ENCODE measurements around the gene PITRM1. TPM values are rescaled to one million over a fixed set of nuclear protein-coding genes. Genes with fewer than 3 reads are reported as not detected.
"Not testable (repeated sequence)": the region's sequence is repeated elsewhere in the genome, so short reads cannot be mapped to it uniquely, and the experiment has no call there.

The PITRM1 gene
- polyA plus RNA-seq, 1 donor from 2014 or later: 62.2 TPM

GRCh38 chr10:3220853-3221252 is 48.3 kb upstream of the PITRM1 start:
- no peak for TF ChIP-seq RAD21 (conservative IDR thresholded peaks at IDR 0.05)
- no peak for TF ChIP-seq REST (IDR thresholded peaks at IDR 0.05; ENCODE audit: borderline replicate concordance)
- TF ChIP-seq EP300 (conservative IDR thresholded peaks at IDR 0.05; ENCODE audit: poor library complexity, severe bottlenecking): peak; percentile 98
- no peak for TF ChIP-seq TAF1 (IDR thresholded peaks at IDR 0.05; ENCODE audit: low read depth)
- TF ChIP-seq SMC3 (conservative IDR thresholded peaks at IDR 0.05; ENCODE audit: poor library complexity): no peak
- TF ChIP-seq POLR2AphosphoS5 (IDR thresholded peaks at IDR 0.05): peak; percentile 88
- no peak for TF ChIP-seq MXI1 (conservative IDR thresholded peaks at IDR 0.05; ENCODE audit: poor library complexity, severe bottlenecking)
- no peak for TF ChIP-seq EZH2 (IDR thresholded peaks at IDR 0.05; ENCODE audit: borderline replicate concordance, insufficient read depth, low read length, poor library complexity, severe bottlenecking)
- no peak for TF ChIP-seq CTCF (IDR thresholded peaks at IDR 0.05; ENCODE audit: poor library complexity, severe bottlenecking)
- Histone ChIP-seq H3K27me3 (ENCODE audit: insufficient read depth, low read depth, low read length) (no peaks in the 10 kb centered on the region), H3K79me2 (replicated peaks; ENCODE audit: insufficient read depth, low read length) (no peaks in the 10 kb centered on the region), H4K20me1 (ENCODE audit: insufficient read depth) (no peaks in the 10 kb centered on the region), H3F3A (ENCODE audit: insufficient read depth, low read length, poor library complexity, severe bottlenecking) (no peaks in the 10 kb centered on the region), H2AFZ (ENCODE audit: low read depth, low read length) (no peak overlapping the region), H3K36me3 (ENCODE audit: insufficient read depth, low read length) (no peaks in the 10 kb centered on the region), H3K9me2 (ENCODE audit: insufficient read depth, low read length) (no peaks in the 10 kb centered on the region), H3K9ac (ENCODE audit: low read length) (no peak overlapping the region), H3K4me3 (ENCODE audit: low read length) (no peak overlapping the region), H3K4me2 (ENCODE audit: low read length) (no peak overlapping the region), H3K9me3 (ENCODE audit: low read length) (no peaks in the 10 kb centered on the region), H3K27ac (ENCODE audit: low read length) (no peak overlapping the region)

GRCh38 chr10:3219021-3219628 is 46.5 kb upstream of the PITRM1 start:
- H3K4me3 ChIP-seq (ENCODE audit: low read length); H3K9ac ChIP-seq (ENCODE audit: low read length); H3K27ac ChIP-seq (ENCODE audit: low read length); H3K79me2 ChIP-seq (replicated peaks; ENCODE audit: insufficient read depth, low read length); H4K20me1 ChIP-seq (ENCODE audit: insufficient read depth); H3K27me3 ChIP-seq (ENCODE audit: insufficient read depth, low read depth, low read length); H2AFZ ChIP-seq (ENCODE audit: low read depth, low read length); H3K9me3 ChIP-seq (ENCODE audit: low read length); H3K9me2 ChIP-seq (ENCODE audit: insufficient read depth, low read length); H3F3A ChIP-seq (ENCODE audit: insufficient read depth, low read length, poor library complexity, severe bottlenecking); H3K4me2 ChIP-seq (ENCODE audit: low read length); H3K36me3 ChIP-seq (ENCODE audit: insufficient read depth, low read length): not testable (repeated sequence)

GRCh38 chr10:3217853-3218252 is 45.3 kb upstream of the PITRM1 start:
- Histone ChIP-seq H2AFZ (ENCODE audit: low read depth, low read length) (no peak overlapping the region), H3K9me2 (ENCODE audit: insufficient read depth, low read length) (no peaks in the 10 kb centered on the region), H3K79me2 (replicated peaks; ENCODE audit: insufficient read depth, low read length) (no peaks in the 10 kb centered on the region), H3K9me3 (ENCODE audit: low read length) (no peaks in the 10 kb centered on the region), H3K27me3 (ENCODE audit: insufficient read depth, low read depth, low read length) (no peaks in the 10 kb centered on the region), H3K27ac (ENCODE audit: low read length) (no peak overlapping the region), H3K36me3 (ENCODE audit: insufficient read depth, low read length) (no peaks in the 10 kb centered on the region), H3F3A (ENCODE audit: insufficient read depth, low read length, poor library complexity, severe bottlenecking) (no peaks in the 10 kb centered on the region), H3K4me2 (ENCODE audit: low read length) (no peak overlapping the region), H4K20me1 (ENCODE audit: insufficient read depth) (no peaks in the 10 kb centered on the region), H3K4me3 (ENCODE audit: low read length) (no peak overlapping the region), H3K9ac (ENCODE audit: low read length) (no peak overlapping the region)
- no peak for TF ChIP-seq MXI1 (conservative IDR thresholded peaks at IDR 0.05; ENCODE audit: poor library complexity, severe bottlenecking)
- TF ChIP-seq EZH2 (IDR thresholded peaks at IDR 0.05; ENCODE audit: borderline replicate concordance, insufficient read depth, low read length, poor library complexity, severe bottlenecking): no peak
- TF ChIP-seq REST (IDR thresholded peaks at IDR 0.05; ENCODE audit: borderline replicate concordance): no peak
- TF ChIP-seq POLR2AphosphoS5 (IDR thresholded peaks at IDR 0.05): no peak
- no peak for TF ChIP-seq RAD21 (conservative IDR thresholded peaks at IDR 0.05)
- TF ChIP-seq EP300 (conservative IDR thresholded peaks at IDR 0.05; ENCODE audit: poor library complexity, severe bottlenecking): no peak
- no peak for TF ChIP-seq CTCF (IDR thresholded peaks at IDR 0.05; ENCODE audit: poor library complexity, severe bottlenecking)
- no peak for TF ChIP-seq SMC3 (conservative IDR thresholded peaks at IDR 0.05; ENCODE audit: poor library complexity)
- TF ChIP-seq TAF1 (IDR thresholded peaks at IDR 0.05; ENCODE audit: low read depth): no peak

Data from neural cell (in vitro differentiated cells).